GM18909 (cell line): ENCODE measurements around the gene VKORC1.
"Not testable (repeated sequence)": the region's sequence is repeated elsewhere in the genome, so short reads cannot be mapped to it uniquely, and the experiment has no call there.

Source experiments
- ATAC-seq: cut with Tn5 transposase; IDR thresholded peaks from one replicate; pipeline ENCODE4 v1.9.1; 2021; ENCODE audit warnings: mild to moderate bottlenecking; ENCODE audit not compliant: unreplicated experiment, poor library complexity

Gene VKORC1

DNA sequence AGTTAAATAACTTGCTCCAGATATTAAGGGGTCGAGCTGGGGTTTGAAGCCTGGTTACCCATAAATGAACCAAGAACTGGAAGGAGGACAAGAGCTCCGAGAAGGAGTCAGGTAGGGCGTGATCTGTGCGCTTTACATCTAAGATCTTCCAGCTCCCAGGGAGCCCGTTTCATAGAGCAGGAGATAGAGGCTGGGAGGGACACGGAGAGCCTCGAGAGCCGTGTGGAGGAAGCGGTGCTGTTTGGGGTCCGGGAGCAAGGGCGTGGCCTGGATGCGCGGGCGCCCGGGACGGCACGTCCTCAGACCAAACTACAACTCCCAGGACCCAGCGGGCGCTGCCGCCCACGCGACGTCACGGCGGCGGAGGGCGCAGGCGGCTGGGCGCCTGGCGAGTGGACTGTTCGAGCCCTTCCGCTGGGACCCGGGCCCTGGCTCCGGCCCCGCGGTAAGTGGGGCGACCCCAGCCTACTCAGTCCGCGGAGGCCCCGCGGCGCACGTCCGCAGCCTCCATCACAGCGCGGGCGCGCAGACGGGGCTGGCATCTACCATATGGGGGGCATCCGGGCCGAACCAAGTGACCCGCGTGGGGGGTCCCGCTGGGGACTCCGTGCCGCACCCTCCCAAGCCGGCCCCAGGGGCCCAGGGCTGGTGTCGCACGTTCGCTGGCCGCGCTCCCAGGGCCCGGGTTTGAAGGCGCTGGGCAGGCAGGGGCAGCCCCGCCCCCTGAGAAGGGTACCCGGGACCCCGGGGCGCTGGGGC, 13.6 kb upstream of the VKORC1 start, which contains the start of gene BCKDK:
BCKDK (plus strand) TSS at position 352 of the 759 bp plus-strand sequence. CDS start 838 bp downstream, outside the sequence.
- ATAC-seq, result peak; percentile 82

DNA sequence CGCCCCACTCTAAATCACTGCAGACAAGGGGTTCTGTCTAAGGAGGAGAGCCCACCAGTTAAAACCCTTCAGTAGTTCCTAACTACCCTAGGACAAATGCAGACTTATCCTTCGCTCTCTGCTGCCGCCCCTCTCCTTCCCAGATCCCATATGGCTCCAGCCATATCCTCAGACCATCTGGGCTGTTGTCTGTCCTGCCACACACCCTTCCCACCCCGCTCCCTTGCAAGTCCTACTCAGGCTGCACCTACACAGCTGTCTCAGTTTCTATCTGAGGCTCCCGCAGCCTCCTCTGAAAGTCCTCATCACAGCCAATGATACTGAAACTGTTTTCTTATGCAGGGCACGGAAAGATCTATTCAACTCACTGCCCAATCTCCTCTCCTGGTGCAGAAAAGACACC, 12.9 kb upstream of the VKORC1 start:
- peak; percentile 56 for ATAC-seq

DNA sequence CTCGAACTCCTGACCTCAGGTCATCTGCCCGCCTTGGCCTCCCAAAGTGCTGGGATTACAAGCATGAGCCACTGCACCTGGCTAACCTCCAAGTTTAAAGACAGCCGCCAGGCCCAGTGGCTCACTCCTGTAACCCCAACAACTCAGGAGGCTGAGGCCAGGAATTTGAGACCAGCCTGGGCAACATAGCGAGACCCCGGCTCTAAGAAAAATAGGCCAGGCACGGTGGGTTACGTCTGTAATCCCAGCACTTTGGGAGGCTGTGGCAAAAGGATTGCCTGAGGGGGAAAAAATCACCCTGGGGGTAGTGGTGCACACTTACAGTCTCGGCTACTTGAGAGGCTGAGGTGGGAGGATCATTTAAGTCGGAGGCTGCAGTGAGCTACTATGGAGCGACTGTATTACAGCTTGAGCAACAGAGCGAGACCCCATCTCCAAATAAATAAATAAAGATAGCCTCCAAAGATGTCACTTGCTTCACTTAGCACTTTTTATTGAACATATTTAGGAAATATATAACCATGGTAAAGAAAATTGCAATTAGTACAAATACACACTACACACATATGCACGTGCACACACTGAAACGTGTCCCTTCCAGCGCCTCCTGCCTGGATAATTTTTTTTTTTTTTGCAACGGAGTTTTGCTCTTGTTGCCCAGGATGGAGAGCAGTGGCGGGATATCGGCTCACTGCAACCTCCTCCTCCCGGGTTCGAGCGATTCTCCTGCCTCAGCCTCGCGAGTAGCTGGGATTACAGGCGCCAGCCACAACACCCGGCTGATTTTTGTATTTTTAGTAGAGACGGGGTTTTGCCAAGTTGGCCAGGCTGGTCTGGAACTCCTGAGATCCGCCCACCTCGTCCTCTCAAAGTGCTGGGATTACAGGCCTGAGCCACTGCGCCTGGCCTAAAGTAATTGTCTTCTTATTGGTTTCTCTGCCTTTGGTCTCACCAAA, 12.2 kb upstream of the VKORC1 start:
- no peak for ATAC-seq

DNA sequence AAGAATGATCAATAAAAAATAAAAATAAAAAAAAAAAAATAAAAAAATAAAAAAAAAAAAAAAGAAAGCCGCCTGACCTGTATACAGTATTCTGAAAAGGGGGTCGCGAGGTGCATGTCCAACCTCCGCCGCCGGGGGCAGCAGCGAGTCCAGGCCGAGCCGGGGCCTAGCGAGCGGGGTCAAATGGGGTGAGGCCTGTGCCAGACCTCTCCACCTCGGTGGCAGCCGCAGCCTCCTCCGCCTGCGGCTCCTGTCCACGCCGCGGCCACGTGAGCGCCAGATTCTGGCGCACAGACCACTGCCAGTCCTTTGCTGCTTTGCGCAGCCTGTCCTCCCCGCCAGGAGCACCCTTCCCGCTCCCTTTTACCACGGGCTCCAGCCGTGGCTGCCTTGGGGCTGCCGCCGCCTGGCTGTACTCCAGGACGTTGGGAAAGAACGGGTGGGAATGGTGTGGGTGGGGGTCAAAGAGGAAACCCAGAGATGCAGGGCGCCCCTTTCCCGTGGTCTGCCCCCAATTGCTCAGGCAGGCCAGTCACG, 11.1 kb upstream of the VKORC1 start:
- peak; percentile 52 for ATAC-seq

DNA sequence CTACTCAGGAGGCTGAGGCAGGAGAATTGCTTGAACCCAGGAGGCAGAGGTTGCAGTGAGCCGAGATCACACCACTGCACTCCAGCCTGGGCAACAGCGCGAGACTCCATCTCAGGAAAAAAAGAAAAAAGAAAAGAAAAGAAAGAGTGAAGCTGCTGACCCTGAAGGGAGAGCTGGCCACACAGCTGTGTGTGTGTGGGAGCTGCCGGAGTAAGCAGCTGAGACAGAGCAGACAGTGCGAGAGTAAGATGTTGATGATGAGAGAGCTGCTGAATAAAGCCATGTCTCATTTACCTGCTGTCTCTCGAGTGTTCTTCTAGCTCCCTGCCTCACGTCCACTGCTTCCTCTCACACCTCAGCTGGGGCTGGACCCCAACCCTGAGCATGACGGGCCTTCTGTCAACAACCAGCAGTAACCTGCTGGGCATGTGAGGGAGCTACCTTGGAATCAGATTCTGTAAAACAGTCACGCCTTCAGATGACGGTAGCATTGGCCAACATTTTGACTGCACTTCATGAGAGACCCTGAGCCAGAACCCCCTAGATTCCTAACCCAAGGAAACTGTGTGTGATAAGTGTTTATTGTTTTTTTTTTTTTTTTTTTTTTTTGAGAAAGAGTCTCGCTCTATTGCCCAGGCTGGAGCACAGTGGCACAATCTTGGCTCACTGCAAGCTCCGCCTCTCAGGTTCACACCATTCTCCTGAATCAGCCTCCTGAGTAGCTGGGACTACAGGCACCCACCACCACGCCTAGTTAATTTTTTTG, 6.5 kb upstream of the VKORC1 start:
- not testable (repeated sequence) for ATAC-seq

DNA sequence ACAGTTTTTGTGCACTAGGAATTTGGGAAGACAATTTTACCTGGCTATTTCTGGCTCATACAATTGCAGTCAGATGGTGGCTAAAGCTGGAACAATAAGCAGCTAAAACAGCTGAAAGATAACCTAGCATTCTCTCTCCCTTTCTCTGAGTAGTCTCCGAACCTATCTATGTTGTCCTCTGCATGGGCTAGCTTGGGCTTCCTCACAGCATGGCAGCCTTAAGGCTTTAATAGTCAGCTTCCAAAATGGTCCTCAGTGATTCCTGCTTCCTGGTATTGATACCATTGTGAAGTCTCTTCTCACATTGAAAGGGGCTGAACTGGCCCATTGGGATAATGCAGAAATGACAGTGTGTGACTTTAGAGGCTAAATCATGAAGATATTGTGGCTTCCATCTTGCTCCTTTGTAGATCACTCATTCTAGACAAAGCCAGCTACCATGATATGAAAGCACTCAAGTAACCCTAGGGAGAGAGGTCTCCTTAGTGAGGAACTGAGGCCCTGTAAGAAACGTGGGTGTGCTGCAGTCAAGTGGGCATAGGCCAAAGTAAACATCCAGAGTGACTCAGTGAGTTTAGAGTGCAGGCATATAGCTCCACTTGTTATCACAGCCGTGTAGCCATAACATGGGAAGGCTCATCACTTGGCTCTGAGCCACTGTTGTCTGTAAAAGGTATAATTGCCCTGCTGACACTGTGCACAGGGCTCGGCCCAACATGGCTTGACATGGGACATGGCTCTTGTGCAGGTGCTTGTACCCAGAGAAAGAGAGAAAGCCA, 5.5 kb upstream of the VKORC1 start:
- ATAC-seq, result no peak

DNA sequence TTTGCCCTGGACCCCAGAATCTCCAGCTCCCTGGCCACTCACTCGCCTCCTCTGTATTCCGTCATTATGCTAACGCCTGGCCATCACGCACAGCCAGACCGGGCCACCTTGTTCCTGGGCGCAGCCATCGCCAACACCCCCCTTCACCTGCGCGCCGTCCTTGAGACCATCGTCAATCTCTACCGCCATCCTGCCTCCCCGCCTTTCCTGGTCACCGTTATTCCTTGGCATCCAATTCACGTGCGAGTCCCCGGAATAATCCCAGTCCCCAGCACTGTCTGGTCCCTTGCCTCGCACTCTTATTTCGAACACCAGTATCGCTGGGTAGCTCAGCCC, 541 bp downstream of the VKORC1 start:
- no peak for ATAC-seq

DNA sequence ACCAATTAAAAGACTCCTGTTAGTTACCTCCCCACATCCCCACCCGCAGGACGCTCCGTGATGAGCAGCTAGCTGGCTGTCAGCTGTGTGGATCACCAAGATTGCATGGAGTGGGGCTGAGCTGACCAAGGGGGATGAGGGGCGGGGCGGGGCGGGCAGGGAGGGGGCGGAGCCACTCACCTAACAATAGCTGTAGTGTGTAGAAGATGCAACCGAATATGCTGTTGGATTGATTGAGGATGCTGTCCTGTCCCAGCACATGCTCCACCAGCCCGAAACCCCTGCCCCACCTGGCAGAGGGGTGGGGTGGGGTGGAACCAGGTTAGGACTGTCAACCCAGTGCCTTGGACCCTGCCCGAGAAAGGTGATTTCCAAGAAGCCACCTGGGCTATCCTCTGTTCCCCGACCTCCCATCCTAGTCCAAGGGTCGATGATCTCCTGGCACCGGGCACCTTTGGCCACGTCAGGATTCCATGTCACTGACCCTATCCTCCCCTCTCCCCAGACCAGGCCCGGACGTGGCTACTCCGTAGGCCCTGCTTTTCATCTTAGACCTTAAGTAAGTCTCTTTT, 1.4 kb downstream of the VKORC1 start:
- ATAC-seq, result no peak

DNA sequence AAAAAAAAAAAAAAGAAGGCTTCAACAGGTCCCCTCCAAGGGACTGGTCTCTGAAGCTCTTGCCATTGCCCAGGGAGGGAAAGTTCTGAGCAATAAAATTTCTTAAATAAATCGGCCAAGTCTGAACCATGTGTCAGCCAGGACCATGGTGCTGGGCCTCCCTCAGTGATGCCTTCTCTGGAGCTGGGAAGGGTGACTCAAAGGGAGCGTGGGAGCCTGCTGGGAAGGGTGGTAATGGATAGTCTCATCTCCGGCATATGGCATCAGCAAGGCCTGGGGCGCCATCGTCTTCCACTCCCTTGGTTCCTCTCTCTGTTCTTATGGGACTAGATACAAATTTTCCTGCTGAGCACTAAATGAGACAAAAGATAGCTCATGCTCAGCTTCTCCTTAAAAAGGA, 2.3 kb downstream of the VKORC1 start:
- no peak for ATAC-seq

DNA sequence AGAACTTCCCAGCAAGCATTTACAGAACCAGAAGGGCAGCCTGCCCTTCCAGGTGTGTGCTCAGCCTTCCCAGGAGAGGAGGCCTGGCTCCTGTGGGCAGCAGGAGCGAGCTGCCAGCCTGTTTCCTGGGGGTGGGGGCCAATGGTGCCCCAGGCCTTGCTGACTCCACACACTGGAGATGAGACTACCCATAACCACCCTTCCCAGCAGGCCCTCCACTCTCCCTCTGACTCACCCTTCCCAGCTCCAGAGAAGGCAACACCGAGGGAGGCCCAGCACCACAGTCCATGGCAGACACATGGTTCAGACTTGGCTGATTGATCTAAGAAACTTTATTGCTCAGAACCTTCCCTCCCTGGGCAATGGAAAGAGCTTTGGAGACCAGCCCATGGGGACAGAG, 4.1 kb downstream of the VKORC1 start:
- ATAC-seq, result no peak

DNA sequence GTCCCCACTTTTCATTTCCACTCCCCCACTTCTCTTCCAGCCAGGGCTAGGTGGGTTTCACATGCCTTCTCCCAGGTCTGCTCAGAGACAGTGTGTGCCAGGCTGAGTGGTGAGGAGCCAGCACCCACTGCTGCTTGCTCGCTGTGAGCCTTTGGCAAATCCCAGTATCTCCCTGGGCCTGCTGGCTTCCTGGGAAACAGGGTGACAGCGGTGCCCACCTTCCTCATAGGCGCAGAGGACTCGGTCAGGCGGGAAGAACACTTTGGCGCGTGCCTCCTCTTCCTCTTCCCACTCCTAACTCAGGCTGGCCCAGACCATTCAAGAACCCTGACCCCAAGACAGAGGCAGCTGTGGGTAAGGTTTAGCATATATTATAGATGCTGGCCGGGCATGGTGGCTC, 5.4 kb downstream of the VKORC1 start:
- ATAC-seq, result no peak

DNA sequence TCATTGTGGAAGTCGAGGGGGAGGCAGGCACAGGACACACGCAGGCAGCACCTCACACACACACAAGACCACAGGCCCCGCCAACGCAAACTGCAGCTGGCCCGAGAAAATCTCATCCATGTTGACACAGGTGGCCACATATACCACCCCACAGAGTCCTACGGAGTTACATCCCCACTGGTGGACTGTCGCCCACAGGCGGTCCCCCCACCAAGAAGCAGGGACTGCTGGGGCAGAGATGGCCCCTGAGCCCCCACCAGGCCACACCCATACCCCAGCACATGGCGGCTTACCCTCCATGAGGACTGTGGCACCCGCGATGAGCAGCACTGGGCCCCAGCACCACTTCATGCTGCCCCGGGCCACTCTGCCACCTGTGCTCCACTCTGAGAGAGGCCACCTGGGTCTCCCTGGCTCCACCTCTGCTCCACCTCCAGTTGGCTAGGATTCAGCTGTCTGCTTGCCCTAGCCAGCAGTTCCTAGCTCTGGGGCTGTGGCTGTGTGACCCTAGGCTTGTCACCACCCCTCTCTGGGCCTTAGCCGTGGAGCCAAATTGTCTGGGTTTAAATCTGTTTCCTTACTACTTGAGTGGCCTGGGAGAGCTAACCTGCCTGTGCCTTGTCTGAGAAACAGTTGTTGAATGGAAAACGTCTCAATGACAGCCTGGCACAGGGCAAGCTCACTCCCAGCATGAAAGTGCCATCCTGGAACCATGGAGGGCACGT, 6.0 kb downstream of the VKORC1 start, which contains the start of gene PRSS53:
PRSS53 (minus strand) TSS at position 485 of the 725 bp plus-strand sequence; CDS start at position 351, 134 bp downstream.
- ATAC-seq, result no peak

DNA sequence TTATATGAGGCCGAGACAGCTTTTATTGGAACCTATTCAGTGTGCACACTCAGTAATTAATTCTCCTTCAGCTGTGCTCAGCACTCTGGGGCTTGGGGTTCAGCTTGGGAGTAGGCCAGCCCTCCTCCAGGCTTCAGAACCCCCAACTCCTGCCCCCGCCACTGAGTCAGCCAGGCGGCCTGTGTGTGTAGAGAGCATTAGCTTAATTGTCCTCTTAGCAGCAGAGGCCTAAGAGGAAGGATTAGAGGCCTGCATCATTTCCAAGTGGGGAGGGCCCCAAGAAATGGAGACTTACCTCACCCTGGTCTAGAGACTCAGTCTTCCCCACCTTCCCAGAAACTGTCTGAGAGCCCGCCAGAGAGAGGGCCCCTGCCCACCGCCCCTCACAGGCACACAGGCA, 6.6 kb downstream of the VKORC1 start:
- ATAC-seq, result no peak

DNA sequence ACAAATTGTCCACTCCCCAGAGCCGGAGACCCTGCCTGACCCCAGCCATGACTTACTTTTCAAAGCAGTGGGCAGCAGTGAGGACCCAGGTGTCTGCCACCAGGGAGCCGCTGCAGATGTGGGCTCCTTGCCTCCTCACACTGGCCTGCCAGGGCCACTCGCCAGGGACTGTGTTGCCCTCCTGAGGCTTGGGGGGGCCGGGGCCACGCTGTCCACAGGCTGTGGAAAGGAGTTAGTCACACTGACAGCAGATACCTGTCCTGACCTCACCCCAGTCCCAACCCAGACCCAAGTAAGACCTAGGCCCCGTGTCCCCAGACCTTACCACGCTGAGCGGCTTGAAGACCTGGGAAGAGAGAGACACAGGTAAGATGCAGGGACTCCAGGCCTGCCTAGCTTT, 7.1 kb downstream of the VKORC1 start:
- no peak for ATAC-seq

DNA sequence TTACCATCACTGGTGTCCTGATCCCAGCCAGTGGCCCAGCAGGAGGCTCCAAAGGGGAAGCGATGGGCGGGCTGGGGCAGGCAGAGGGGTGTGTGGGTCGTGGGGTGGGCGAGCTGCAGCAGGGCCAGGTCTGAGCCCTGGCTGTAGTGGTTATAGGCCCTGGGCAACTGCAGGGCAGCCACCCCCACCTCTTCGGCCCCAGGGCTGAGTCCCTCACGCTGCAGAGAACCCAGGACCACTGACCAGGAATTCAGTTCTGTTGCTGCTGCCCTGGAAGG, 8.0 kb downstream of the VKORC1 start:
- no peak for ATAC-seq

DNA sequence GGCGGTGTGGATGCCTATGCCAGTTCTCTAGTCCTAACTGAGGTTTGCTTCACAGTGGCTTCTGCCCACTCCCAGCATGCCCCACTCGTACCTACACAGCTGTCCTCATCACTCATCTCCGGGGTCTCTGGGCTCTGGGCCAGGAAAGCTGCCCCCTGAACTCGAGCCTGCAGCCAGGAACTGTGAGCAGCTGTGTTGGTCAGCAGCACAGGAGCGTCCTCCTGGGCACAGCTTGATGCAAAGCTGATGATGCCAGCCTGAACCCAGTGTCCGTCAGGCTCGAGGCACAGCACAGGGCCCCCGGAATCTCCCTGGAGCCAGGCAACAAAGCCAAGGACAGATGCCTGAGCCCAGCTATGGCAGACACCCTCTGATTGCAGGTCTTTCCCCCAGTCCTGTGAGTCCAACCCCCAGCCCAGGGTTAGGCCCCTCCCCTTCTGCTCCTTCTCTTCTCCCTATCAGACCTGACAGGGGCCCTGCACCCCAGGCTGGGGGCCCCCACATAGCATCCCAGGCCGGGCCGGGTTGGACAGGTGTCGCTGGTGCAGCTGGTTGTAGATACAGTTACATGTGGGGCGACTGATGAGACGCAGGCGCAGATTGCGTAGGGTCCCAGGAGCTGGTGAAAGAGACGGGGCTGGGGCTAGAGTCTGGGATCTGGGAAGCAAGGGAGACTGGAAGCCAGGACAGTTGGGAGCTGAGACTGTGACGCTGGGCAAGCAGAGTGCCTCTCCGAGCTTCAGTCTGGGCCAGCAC, 8.5 kb downstream of the VKORC1 start:
- no peak for ATAC-seq

DNA sequence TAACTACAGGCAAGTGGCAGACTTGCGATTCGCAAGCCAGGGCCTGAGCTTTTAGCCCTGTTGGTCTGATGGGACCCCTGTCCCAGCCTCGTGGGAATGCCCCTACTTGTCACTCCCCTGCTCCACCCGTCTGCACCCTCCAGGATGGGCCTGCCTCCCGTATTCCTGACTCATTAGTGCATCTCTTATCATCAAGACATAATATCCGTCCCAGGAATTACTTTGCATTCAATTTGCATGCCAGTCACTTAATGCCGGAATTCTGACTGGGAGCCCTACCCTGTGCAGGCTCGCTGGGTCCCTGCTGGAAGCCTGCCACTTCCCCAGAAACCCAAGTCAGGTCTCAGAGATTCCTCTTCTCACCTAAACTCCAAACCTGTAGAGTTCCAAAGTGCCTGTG, 9.2 kb downstream of the VKORC1 start:
- no peak for ATAC-seq
